Peyer's patch (tissue), 4 donors: ENCODE measurements around the gene FLT3.

Source experiments
- POLR2A ChIP-seq, 2 donors: fragments of 450-650 bp; IDR thresholded peaks; one replicate each; pipeline ENCODE4 v1.5.1; 2017; ENCODE audit warnings: antibody characterized with exemption in 2 of 2, mild to moderate bottlenecking in 2 of 2, moderate library complexity in 2 of 2
- TF ChIP-seq, protein P1 (sequence below), 6 experiments: fragments of 450-650 bp in 4 of 6; fragments of 200-600 bp in 2 of 6; sonication (generic) in 1 of 6; IDR thresholded peaks; one replicate each; pipeline ENCODE4 v1.5.1; 2017 to 2019; ENCODE audit warnings: antibody characterized with exemption in 6 of 6, mild to moderate bottlenecking in 3 of 6, moderate library complexity in 1 of 6

DNA sequence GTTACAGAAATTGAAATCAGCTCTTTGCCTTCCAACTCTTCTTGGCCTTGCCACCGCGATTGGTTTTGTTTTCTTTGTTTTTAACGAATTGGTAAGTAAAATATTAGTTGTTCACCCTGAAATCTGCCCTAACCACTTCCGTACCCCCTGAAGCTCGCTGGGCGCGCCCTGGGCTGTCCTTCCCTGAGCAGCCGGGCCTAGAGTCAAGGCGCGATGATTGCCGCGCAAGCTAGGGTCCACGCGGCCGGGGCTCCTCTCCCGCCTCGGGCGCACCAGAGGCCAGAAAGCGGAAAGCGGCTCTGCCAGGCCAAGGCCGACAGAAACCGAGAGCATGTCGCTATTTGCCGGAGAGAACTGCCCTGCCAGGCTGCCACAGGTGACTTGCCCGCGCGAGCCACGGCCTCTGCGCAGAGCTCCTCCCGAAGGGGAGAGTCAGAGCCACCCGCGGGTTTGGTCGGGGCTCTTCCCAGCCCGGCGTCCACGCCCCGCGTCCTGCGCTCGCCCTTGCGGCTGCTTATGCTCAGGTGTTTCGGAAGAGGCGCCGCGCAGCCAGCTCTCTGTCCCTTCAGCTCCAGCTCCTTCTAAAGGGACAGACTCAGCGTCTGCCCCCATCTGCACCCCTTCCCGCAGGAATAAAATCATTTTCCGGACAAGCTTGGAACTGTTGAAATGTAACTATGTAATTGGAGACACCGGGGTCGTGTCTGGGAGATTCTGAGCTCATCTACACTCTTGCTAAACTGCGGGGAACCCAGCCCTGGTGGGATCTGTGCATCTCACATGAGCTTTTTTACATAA lies 124.6 kb downstream of the FLT3 start:
- TF ChIP-seq, protein P1, sequence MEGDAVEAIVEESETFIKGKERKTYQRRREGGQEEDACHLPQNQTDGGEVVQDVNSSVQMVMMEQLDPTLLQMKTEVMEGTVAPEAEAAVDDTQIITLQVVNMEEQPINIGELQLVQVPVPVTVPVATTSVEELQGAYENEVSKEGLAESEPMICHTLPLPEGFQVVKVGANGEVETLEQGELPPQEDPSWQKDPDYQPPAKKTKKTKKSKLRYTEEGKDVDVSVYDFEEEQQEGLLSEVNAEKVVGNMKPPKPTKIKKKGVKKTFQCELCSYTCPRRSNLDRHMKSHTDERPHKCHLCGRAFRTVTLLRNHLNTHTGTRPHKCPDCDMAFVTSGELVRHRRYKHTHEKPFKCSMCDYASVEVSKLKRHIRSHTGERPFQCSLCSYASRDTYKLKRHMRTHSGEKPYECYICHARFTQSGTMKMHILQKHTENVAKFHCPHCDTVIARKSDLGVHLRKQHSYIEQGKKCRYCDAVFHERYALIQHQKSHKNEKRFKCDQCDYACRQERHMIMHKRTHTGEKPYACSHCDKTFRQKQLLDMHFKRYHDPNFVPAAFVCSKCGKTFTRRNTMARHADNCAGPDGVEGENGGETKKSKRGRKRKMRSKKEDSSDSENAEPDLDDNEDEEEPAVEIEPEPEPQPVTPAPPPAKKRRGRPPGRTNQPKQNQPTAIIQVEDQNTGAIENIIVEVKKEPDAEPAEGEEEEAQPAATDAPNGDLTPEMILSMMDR (IDR thresholded peaks at IDR 0.05): no peak
- TF ChIP-seq POLR2A (IDR thresholded peaks at IDR 0.05): peak in 1 of 2 donors; percentile 50
